SJSA1 (cell line): ENCODE measurements around the gene RABGAP1. TPM values are rescaled to one million over a fixed set of nuclear protein-coding genes. Genes with fewer than 3 reads are reported as not detected.

Experiments used
- DNase-seq, 2 experiments: peaks; one replicate each; pipeline ENCODE4 v3.0.0-alpha.2; 2015 to 2020; ENCODE audit warnings: low spot score in 2 of 2, low read depth in 1 of 2
- H3K27ac ChIP-seq: fragments of 250-450 bp; sonication (Bioruptor Pico); 2 replicates; pipeline ENCODE4 v1.5.1; 2020; ENCODE audit warnings: mild to moderate bottlenecking, moderate library complexity
- H3K27me3 ChIP-seq: fragments of 250-450 bp; sonication (Bioruptor Pico); replicated peaks from 2 replicates; pipeline ENCODE4 v1.5.1; 2020; ENCODE audit warnings: mild to moderate bottlenecking, moderate library complexity
- H3K36me3 ChIP-seq: fragments of 250-450 bp; sonication (Bioruptor Pico); 2 replicates; pipeline ENCODE4 v1.5.1; 2020; ENCODE audit warnings: mild to moderate bottlenecking
- H3K4me1 ChIP-seq: fragments of 250-450 bp; sonication (Bioruptor Pico); replicated peaks from 2 replicates; pipeline ENCODE4 v1.6.1; 2021; ENCODE audit warnings: mild to moderate bottlenecking
- H3K4me3 ChIP-seq: fragments of 250-450 bp; sonication (Bioruptor Pico); 2 replicates; pipeline ENCODE4 v1.5.1; 2020; ENCODE audit warnings: mild to moderate bottlenecking
- H3K9me3 ChIP-seq: fragments of 250-450 bp; sonication (Bioruptor Pico); replicated peaks from 2 replicates; pipeline ENCODE4 v1.5.1; 2020; ENCODE audit warnings: mild to moderate bottlenecking
- total RNA-seq: library from RNA; depleted of rRNA; stranded (reverse); fragments of >200 nt; shearing (Covaris generic); gene quantifications from 2 replicates; pipeline ENCODE4 v1.2.3, GENCODE V29; 2014; rRNA removed

RABGAP1 gene
- total RNA-seq, 1 experiment from 2014 or later: 27.8 TPM

GRCh38 chr9:123135430-123135829 is 194.6 kb downstream of the RABGAP1 start:
- no peak for DNase-seq
- Histone ChIP-seq H3K4me1 (peaks cover 3% of the 10 kb centered on the region), H3K36me3 (no peaks in the 10 kb centered on the region), H3K9me3 (no peaks in the 10 kb centered on the region), H3K27me3 (no peaks in the 10 kb centered on the region), H3K4me3 (no peak overlapping the region), H3K27ac (no peak overlapping the region)

- Histone ChIP-seq H3K4me1 (no peaks in the 10 kb centered on the region), H3K4me3 (no peak overlapping the region), H3K27ac (no peak overlapping the region), H3K36me3 (no peaks in the 10 kb centered on the region), H3K27me3 (no peaks in the 10 kb centered on the region), H3K9me3 (no peaks in the 10 kb centered on the region)
- no peak for DNase-seq
Observed at GRCh38 chr9:123138163-123138562, 197.3 kb downstream of the RABGAP1 start.

GRCh38 chr9:123149067-123149466 is 208.2 kb downstream of the RABGAP1 start:
- H3K9me3 ChIP-seq: no peaks in the 10 kb centered on the region
- no peaks in the 10 kb centered on the region for H3K4me1 ChIP-seq
- H3K27ac ChIP-seq: no peak overlapping the region
- no peak for DNase-seq
- H3K36me3 ChIP-seq: no peaks in the 10 kb centered on the region
- no peaks in the 10 kb centered on the region; the same call in 1 of the 2 replicates for H3K27me3 ChIP-seq
- H3K4me3 ChIP-seq: no peak overlapping the region

- DNase-seq: no peak
- Histone ChIP-seq H3K27me3 (no peaks in the 10 kb centered on the region), H3K9me3 (no peaks in the 10 kb centered on the region), H3K36me3 (no peaks in the 10 kb centered on the region), H3K4me3 (no peak overlapping the region), H3K27ac (no peak overlapping the region), H3K4me1 (no peaks in the 10 kb centered on the region)
Observed at GRCh38 chr9:123150708-123151503, 210.1 kb downstream of the RABGAP1 start.

Other genes with a start within 250 kb of the RABGAP1 start
- not detected in 2 replicates for gene OR1L4, start 217.0 kb upstream of the RABGAP1 start, total RNA-seq
- not detected in 2 replicates for gene OR1L6, start 198.7 kb upstream of the RABGAP1 start, total RNA-seq
- not detected in 2 replicates for gene OR5C1, start 152.1 kb upstream of the RABGAP1 start, total RNA-seq
- not detected in 2 replicates for gene OR1K1, start 140.9 kb upstream of the RABGAP1 start, total RNA-seq
- gene PDCL, start 112.4 kb upstream of the RABGAP1 start, total RNA-seq: 28.4 and 31.1 TPM in 2 replicates
- gene RC3H2, start 35.7 kb upstream of the RABGAP1 start, total RNA-seq: 29.4 and 41.1 TPM in 2 replicates
- 9.7 and 11.9 TPM in 2 replicates for gene ZBTB6, start 27.7 kb upstream of the RABGAP1 start, total RNA-seq
- 3.1 and 3.2 TPM in 2 replicates for gene ZBTB26, start 9.5 kb upstream of the RABGAP1 start, total RNA-seq
- gene GPR21, start 92.6 kb downstream of the RABGAP1 start, total RNA-seq: not detected in 2 replicates